ENCODE measurements around the gene DLEC1.
"Not testable (repeated sequence)": the region's sequence is repeated elsewhere in the genome, so short reads cannot be mapped to it uniquely, and the experiment has no call there.

Gene DLEC1

GRCh38 chr3:38085943-38086324 is 46.9 kb downstream of the DLEC1 start:
- H3K9ac ChIP-seq (ENCODE audit: low read depth, low read length), result no peak overlapping the region
- H3K36me3 ChIP-seq (ENCODE audit: insufficient read depth, low read length), result no peaks in the 10 kb centered on the region
- no peaks in the 10 kb centered on the region for H3K4me1 ChIP-seq (ENCODE audit: insufficient read depth, low read length)
- H3K9me3 ChIP-seq (ENCODE audit: control insufficient read depth, insufficient read depth, low read length), result peaks cover 6% of the 10 kb centered on the region

- Histone ChIP-seq H3K9ac (ENCODE audit: low read depth, low read length) (no peak overlapping the region), H3K9me3 (ENCODE audit: control insufficient read depth, insufficient read depth, low read length) (peaks cover 6% of the 10 kb centered on the region), H3K36me3 (ENCODE audit: insufficient read depth, low read length) (no peaks in the 10 kb centered on the region), H3K4me1 (ENCODE audit: insufficient read depth, low read length) (no peaks in the 10 kb centered on the region)
These were observed 47.5 kb downstream of the DLEC1 start for GRCh38 chr3:38086496-38086895.

- H3K36me3 ChIP-seq (ENCODE audit: insufficient read depth, low read length); H3K9ac ChIP-seq (ENCODE audit: low read depth, low read length); H3K4me1 ChIP-seq (ENCODE audit: insufficient read depth, low read length); H3K9me3 ChIP-seq (ENCODE audit: control insufficient read depth, insufficient read depth, low read length): not testable (repeated sequence)
These were observed 48.3 kb downstream of the DLEC1 start for GRCh38 chr3:38087278-38087677.

GRCh38 chr3:38088126-38089078 is 49.4 kb downstream of the DLEC1 start:
- Histone ChIP-seq H3K9me3 (ENCODE audit: control insufficient read depth, insufficient read depth, low read length) (peaks cover 6% of the 10 kb centered on the region), H3K36me3 (ENCODE audit: insufficient read depth, low read length) (no peaks in the 10 kb centered on the region), H3K4me1 (ENCODE audit: insufficient read depth, low read length) (no peaks in the 10 kb centered on the region), H3K9ac (ENCODE audit: low read depth, low read length) (no peak overlapping the region)

GRCh38 chr3:38089163-38089562 is 50.2 kb downstream of the DLEC1 start:
- no peaks in the 10 kb centered on the region for H3K36me3 ChIP-seq (ENCODE audit: insufficient read depth, low read length)
- H3K9ac ChIP-seq (ENCODE audit: low read depth, low read length), result no peak overlapping the region
- H3K4me1 ChIP-seq (ENCODE audit: insufficient read depth, low read length), result no peaks in the 10 kb centered on the region
- peaks cover 2% of the 10 kb centered on the region for H3K9me3 ChIP-seq (ENCODE audit: control insufficient read depth, insufficient read depth, low read length)

- Histone ChIP-seq H3K9me3 (ENCODE audit: control insufficient read depth, insufficient read depth, low read length) (no peaks in the 10 kb centered on the region), H3K4me1 (ENCODE audit: insufficient read depth, low read length) (no peaks in the 10 kb centered on the region), H3K9ac (ENCODE audit: low read depth, low read length) (no peak overlapping the region), H3K36me3 (ENCODE audit: insufficient read depth, low read length) (no peaks in the 10 kb centered on the region)
These were observed 51.4 kb downstream of the DLEC1 start for GRCh38 chr3:38090453-38090852.

- Histone ChIP-seq H3K4me1 (ENCODE audit: insufficient read depth, low read length) (peaks cover 7% of the 10 kb centered on the region), H3K9me3 (ENCODE audit: control insufficient read depth, insufficient read depth, low read length) (no peaks in the 10 kb centered on the region), H3K36me3 (ENCODE audit: insufficient read depth, low read length) (no peaks in the 10 kb centered on the region), H3K9ac (ENCODE audit: low read depth, low read length) (no peak overlapping the region)
These were observed 56.0 kb downstream of the DLEC1 start for GRCh38 chr3:38094999-38095398.

GRCh38 chr3:38095669-38096483 is 56.9 kb downstream of the DLEC1 start:
- H3K9ac ChIP-seq (ENCODE audit: low read depth, low read length), result no peak overlapping the region
- H3K9me3 ChIP-seq (ENCODE audit: control insufficient read depth, insufficient read depth, low read length), result no peaks in the 10 kb centered on the region
- no peaks in the 10 kb centered on the region for H3K36me3 ChIP-seq (ENCODE audit: insufficient read depth, low read length)
- peaks cover 9% of the 10 kb centered on the region for H3K4me1 ChIP-seq (ENCODE audit: insufficient read depth, low read length)

- Histone ChIP-seq H3K9me3 (ENCODE audit: control insufficient read depth, insufficient read depth, low read length) (no peaks in the 10 kb centered on the region), H3K4me1 (ENCODE audit: insufficient read depth, low read length) (peaks cover 15% of the 10 kb centered on the region), H3K9ac (ENCODE audit: low read depth, low read length) (no peak overlapping the region), H3K36me3 (ENCODE audit: insufficient read depth, low read length) (no peaks in the 10 kb centered on the region)
These were observed 58.7 kb downstream of the DLEC1 start for GRCh38 chr3:38097446-38098375.

GRCh38 chr3:38098376-38098723 is 59.3 kb downstream of the DLEC1 start:
- Histone ChIP-seq H3K9ac (ENCODE audit: low read depth, low read length) (no peak overlapping the region), H3K4me1 (ENCODE audit: insufficient read depth, low read length) (peaks cover 15% of the 10 kb centered on the region), H3K36me3 (ENCODE audit: insufficient read depth, low read length) (no peaks in the 10 kb centered on the region), H3K9me3 (ENCODE audit: control insufficient read depth, insufficient read depth, low read length) (no peaks in the 10 kb centered on the region)

GRCh38 chr3:38099518-38099917 is 60.5 kb downstream of the DLEC1 start:
- Histone ChIP-seq H3K9me3 (ENCODE audit: control insufficient read depth, insufficient read depth, low read length) (no peaks in the 10 kb centered on the region; the same call in 1 of the 2 replicates), H3K9ac (ENCODE audit: low read depth, low read length) (no peak overlapping the region), H3K36me3 (ENCODE audit: insufficient read depth, low read length) (no peaks in the 10 kb centered on the region), H3K4me1 (ENCODE audit: insufficient read depth, low read length) (peaks cover 15% of the 10 kb centered on the region)

- no peaks in the 10 kb centered on the region; the same call in 1 of the 2 replicates for H3K9me3 ChIP-seq (ENCODE audit: control insufficient read depth, insufficient read depth, low read length)
- peaks cover 15% of the 10 kb centered on the region for H3K4me1 ChIP-seq (ENCODE audit: insufficient read depth, low read length)
- H3K9ac ChIP-seq (ENCODE audit: low read depth, low read length), result no peak overlapping the region
- H3K36me3 ChIP-seq (ENCODE audit: insufficient read depth, low read length), result no peaks in the 10 kb centered on the region
These were observed 61.5 kb downstream of the DLEC1 start for GRCh38 chr3:38100498-38100897.

- no peak overlapping the region for H3K9ac ChIP-seq (ENCODE audit: low read depth, low read length)
These were observed 62.9 kb downstream of the DLEC1 start for GRCh38 chr3:38101811-38102443.

GRCh38 chr3:38102444-38102814 is 63.4 kb downstream of the DLEC1 start:
- no peaks in the 10 kb centered on the region for H3K36me3 ChIP-seq (ENCODE audit: insufficient read depth, low read length)
- no peak overlapping the region for H3K9ac ChIP-seq (ENCODE audit: low read depth, low read length)
- no peaks in the 10 kb centered on the region; the same call in 1 of the 2 replicates for H3K9me3 ChIP-seq (ENCODE audit: control insufficient read depth, insufficient read depth, low read length)
- H3K4me1 ChIP-seq (ENCODE audit: insufficient read depth, low read length), result peaks cover 15% of the 10 kb centered on the region

More at GRCh38 chr3:38101811-38102443, 62.9 kb downstream of the DLEC1 start:
- Histone ChIP-seq H3K9me3 (ENCODE audit: control insufficient read depth, insufficient read depth, low read length) (no peaks in the 10 kb centered on the region; the same call in 1 of the 2 replicates), H3K36me3 (ENCODE audit: insufficient read depth, low read length) (no peaks in the 10 kb centered on the region), H3K4me1 (ENCODE audit: insufficient read depth, low read length) (peaks cover 15% of the 10 kb centered on the region)
